Ishikawa (cell line): ENCODE data around the gene ACOXL.

ENCODE experiments used
- CEBPB ChIP-seq: IDR thresholded peaks from 2 replicates; pipeline ENCODE4 v1.6.1; 2012
- CREB1 ChIP-seq: IDR thresholded peaks from 2 replicates; pipeline ENCODE4 v1.6.1; 2012; ENCODE audit warnings: low read depth
- EGR1 ChIP-seq: IDR thresholded peaks from 2 replicates; pipeline ENCODE4 v1.6.1; 2012
- EP300 ChIP-seq: IDR thresholded peaks from 2 replicates; pipeline ENCODE4 v1.6.1; 2012; ENCODE audit warnings: borderline replicate concordance
- FOXM1 ChIP-seq: IDR thresholded peaks from 2 replicates; pipeline ENCODE4 v1.6.1; 2012; ENCODE audit warnings: low read depth, borderline replicate concordance
- MAX ChIP-seq: IDR thresholded peaks from 2 replicates; pipeline ENCODE4 v1.6.1; 2012
- NFIC ChIP-seq: IDR thresholded peaks from 2 replicates; pipeline ENCODE4 v1.6.1; 2012
- RAD21 ChIP-seq: IDR thresholded peaks from 2 replicates; pipeline ENCODE4 v1.6.1; 2012; ENCODE audit warnings: low read depth
- TAF1 ChIP-seq: IDR thresholded peaks from 2 replicates; pipeline ENCODE4 v1.6.1; 2012; ENCODE audit warnings: low read depth, mild to moderate bottlenecking
- TCF12 ChIP-seq: IDR thresholded peaks from 2 replicates; pipeline ENCODE4 v1.6.1; 2012; ENCODE audit warnings: low read depth
- TEAD4 ChIP-seq: IDR thresholded peaks from 2 replicates; pipeline ENCODE4 v1.6.1; 2012
- USF1 ChIP-seq: IDR thresholded peaks from 2 replicates; pipeline ENCODE4 v1.6.1; 2012
- YY1 ChIP-seq: IDR thresholded peaks from 2 replicates; pipeline ENCODE4 v1.6.1; 2012; ENCODE audit warnings: low read depth
- ZBTB7A ChIP-seq: IDR thresholded peaks from 2 replicates; pipeline ENCODE4 v1.6.1; 2012; ENCODE audit warnings: low read depth
- TF ChIP-seq, protein P1 (sequence below): IDR thresholded peaks from 2 replicates; pipeline ENCODE4 v1.6.1; 2012; ENCODE audit warnings: low read depth, mild to moderate bottlenecking

The ACOXL gene

GRCh38 chr2:110791435-110791834, 59.1 kb downstream of the ACOXL start:
- TF ChIP-seq NFIC (no peak), TCF12 (no peak), TAF1 (no peak), RAD21 (no peak), EP300 (no peak), ZBTB7A (no peak), TEAD4 (no peak), CREB1 (no peak), MAX (no peak), CEBPB (no peak), EGR1 (no peak), USF1 (no peak), YY1 (no peak), FOXM1 (no peak)
- TF ChIP-seq, protein P1, sequence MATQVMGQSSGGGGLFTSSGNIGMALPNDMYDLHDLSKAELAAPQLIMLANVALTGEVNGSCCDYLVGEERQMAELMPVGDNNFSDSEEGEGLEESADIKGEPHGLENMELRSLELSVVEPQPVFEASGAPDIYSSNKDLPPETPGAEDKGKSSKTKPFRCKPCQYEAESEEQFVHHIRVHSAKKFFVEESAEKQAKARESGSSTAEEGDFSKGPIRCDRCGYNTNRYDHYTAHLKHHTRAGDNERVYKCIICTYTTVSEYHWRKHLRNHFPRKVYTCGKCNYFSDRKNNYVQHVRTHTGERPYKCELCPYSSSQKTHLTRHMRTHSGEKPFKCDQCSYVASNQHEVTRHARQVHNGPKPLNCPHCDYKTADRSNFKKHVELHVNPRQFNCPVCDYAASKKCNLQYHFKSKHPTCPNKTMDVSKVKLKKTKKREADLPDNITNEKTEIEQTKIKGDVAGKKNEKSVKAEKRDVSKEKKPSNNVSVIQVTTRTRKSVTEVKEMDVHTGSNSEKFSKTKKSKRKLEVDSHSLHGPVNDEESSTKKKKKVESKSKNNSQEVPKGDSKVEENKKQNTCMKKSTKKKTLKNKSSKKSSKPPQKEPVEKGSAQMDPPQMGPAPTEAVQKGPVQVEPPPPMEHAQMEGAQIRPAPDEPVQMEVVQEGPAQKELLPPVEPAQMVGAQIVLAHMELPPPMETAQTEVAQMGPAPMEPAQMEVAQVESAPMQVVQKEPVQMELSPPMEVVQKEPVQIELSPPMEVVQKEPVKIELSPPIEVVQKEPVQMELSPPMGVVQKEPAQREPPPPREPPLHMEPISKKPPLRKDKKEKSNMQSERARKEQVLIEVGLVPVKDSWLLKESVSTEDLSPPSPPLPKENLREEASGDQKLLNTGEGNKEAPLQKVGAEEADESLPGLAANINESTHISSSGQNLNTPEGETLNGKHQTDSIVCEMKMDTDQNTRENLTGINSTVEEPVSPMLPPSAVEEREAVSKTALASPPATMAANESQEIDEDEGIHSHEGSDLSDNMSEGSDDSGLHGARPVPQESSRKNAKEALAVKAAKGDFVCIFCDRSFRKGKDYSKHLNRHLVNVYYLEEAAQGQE: no peak

DNA sequence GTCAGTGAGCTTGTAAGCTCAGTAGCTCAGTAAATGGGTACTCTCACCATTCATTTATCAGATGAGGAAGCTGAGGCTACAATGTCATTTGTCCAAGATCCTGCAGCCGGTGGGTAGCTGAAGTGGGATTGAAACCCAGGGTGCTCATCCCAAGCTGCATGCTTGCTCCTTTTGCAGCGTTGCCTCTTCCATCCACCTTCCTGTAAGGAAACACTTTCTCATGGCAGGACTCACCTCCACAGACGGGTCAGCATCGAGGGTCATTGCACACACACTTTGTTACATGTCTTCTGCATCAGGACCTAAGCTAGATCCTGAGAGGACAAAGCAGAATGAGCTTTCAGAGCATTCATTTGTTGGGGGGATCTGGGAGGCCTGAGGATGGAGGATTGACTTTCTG, 60.7 kb downstream of the ACOXL start:
- TF ChIP-seq YY1: no peak
- TF ChIP-seq TEAD4: no peak
- no peak for TF ChIP-seq TCF12

DNA sequence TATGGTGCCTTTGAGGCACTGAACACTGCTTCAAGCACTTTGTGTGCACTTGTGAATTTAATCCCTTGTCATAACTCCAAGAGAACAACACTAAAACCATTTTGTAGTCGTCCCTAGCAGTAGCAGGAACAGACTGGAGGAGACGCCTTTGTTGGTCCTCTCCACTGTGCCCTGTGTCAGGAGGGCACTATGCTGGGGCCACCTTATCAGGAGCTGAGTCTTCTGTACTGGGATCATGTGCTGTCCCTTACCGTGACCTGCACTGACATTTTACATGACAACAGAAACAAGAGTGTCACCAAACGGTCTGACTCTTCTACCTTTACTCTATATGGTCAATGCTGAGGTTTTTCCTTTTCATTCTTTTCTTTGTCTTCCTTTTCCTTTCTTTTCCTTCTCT, 62.0 kb downstream of the ACOXL start:
- no peak for TF ChIP-seq TCF12
- TF ChIP-seq CEBPB: no peak

DNA sequence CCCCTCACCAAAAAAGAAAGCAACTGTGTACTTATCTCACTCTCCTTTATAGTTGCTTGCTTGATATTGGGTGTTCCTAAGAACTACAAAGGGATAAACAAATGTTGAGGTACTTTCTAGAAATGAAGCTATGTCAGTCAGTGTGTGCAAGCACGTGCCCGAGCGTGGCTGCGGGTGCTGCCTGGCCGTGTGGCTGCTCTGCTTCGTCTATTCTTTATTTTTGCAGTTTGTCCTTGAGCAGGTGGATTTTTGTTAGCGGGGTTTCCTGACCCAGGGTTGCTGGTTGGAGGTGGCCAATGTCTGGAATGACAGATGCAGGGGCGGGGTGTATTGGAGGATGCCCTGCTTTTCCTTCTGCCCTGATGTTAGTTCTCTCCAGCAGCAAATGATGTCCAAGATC, 62.6 kb downstream of the ACOXL start:
- no peak for TF ChIP-seq MAX
- TF ChIP-seq CREB1: no peak
- no peak for TF ChIP-seq ZBTB7A
- TF ChIP-seq RAD21: no peak
- no peak for TF ChIP-seq FOXM1
- TF ChIP-seq, protein P1: no peak
- no peak for TF ChIP-seq YY1
- TF ChIP-seq EGR1: no peak
- no peak for TF ChIP-seq EP300
- TF ChIP-seq NFIC: no peak
- TF ChIP-seq TEAD4: no peak
- no peak for TF ChIP-seq CEBPB
- TF ChIP-seq TAF1: no peak

- no peak for TF ChIP-seq EP300
- no peak for TF ChIP-seq FOXM1
- TF ChIP-seq ZBTB7A: no peak
- no peak for TF ChIP-seq MAX
- no peak for TF ChIP-seq CEBPB
- no peak for TF ChIP-seq TEAD4
- no peak for TF ChIP-seq TCF12
- no peak for TF ChIP-seq EGR1
- TF ChIP-seq, protein P1: no peak
- TF ChIP-seq RAD21: no peak
- no peak for TF ChIP-seq CREB1
Observed at GRCh38 chr2:110796716-110797301, 64.4 kb downstream of the ACOXL start.

- TF ChIP-seq RAD21 (no peak), CREB1 (no peak), USF1 (no peak), EGR1 (no peak), NFIC (no peak), CEBPB (no peak), TCF12 (no peak), YY1 (no peak), TEAD4 (no peak), MAX (no peak), FOXM1 (no peak), TAF1 (no peak), ZBTB7A (no peak), EP300 (no peak)
- TF ChIP-seq, protein P1: no peak
Observed at GRCh38 chr2:110799376-110799775, 67.0 kb downstream of the ACOXL start.
